Gastrocnemius medialis (tissue), 4 donors: ENCODE results near the gene NRXN2. TPM values are rescaled to one million over a fixed set of nuclear protein-coding genes. Genes with fewer than 3 reads are reported as not detected.
A peak's percentile ranks its signal among the peaks of the same experiment; 100 is the strongest.

ENCODE experiments used
- ATAC-seq, 2 donors: fragments of 150-250 bp; one replicate each; pipeline ENCODE4 v1.9.1; 2016
- DNase-seq, 2 donors: peaks; one replicate each; pipeline ENCODE4 v3.0.0-alpha.2; 2019
- H3K27ac ChIP-seq, 4 donors: fragments of 200-600 bp; sonication (generic); 1 replicate in 1 of 4; 2 replicates in 3 of 4; pipeline ENCODE4 v1.5.1; 2016 to 2018; ENCODE audit warnings: mild to moderate bottlenecking in 2 of 4, moderate library complexity in 1 of 4
- H3K27me3 ChIP-seq, 3 donors: fragments of 200-600 bp; sonication (generic) in 2 of 3; 1 replicate in 1 of 3; 2 replicates in 2 of 3; pipeline versions ENCODE4 v1.5.1 to v1.6.0; 2016 to 2019; ENCODE audit warnings: mild to moderate bottlenecking in 1 of 3, moderate library complexity in 1 of 3
- H3K36me3 ChIP-seq, 2 donors: fragments of 200-600 bp; sonication (generic) in 1 of 2; one replicate each; pipeline ENCODE4 v1.5.1; 2017 to 2018
- H3K4me1 ChIP-seq, 2 donors: fragments of 200-600 bp; sonication (generic) in 1 of 2; one replicate each; pipeline ENCODE4 v1.5.1; 2016 to 2017; ENCODE audit warnings: mild to moderate bottlenecking in 2 of 2
- H3K4me3 ChIP-seq, 4 donors: fragments of 200-600 bp; sonication (generic) in 3 of 4; 1 replicate in 1 of 4; 2 replicates in 3 of 4; pipeline ENCODE4 v1.5.1; 2016 to 2019; ENCODE audit warnings: mild to moderate bottlenecking in 2 of 4
- H3K9me3 ChIP-seq, 3 donors: fragments of 200-600 bp; sonication (generic) in 2 of 3; 1 replicate in 1 of 3; 2 replicates in 2 of 3; pipeline ENCODE4 v1.5.1; 2016 to 2019
- POLR2A ChIP-seq, 2 donors: fragments of 450-650 bp; IDR thresholded peaks; one replicate each; pipeline ENCODE4 v1.6.1; 2017; ENCODE audit warnings: antibody characterized with exemption in 2 of 2, mild to moderate bottlenecking in 2 of 2, moderate library complexity in 2 of 2
- in situ Hi-C, 4 donors: fragments of 200-750 bp; cut with MboI; loops; one replicate each; pipeline versions ENCODE4 v1.15.0 to v1.8.0; 2017; ENCODE audit warnings: low sequenced_read_pairs in 4 of 4
- intact Hi-C: fragments of 100-400 bp; cut with DNase I; formaldehyde crosslinking; loops from one replicate; pipeline ENCODE4 v1.15.1; 2023; ENCODE audit warnings: low total_unique reads
- total RNA-seq, 4 donors: library from RNA; depleted of rRNA; stranded (reverse); fragments of >200 nt; gene quantifications; one replicate each; pipeline versions ENCODE4 v1.1.0 to v1.2.3, GENCODE V29; 2016
- TF ChIP-seq, protein P1 (sequence below), 5 experiments: fragments of 450-650 bp in 3 of 5; fragments of 200-600 bp in 2 of 5; sonication (generic) in 2 of 5; IDR thresholded peaks in 4 of 5; conservative IDR thresholded peaks in 1 of 5; 1 replicate in 4 of 5; 2 replicates in 1 of 5; pipeline ENCODE4 v1.5.1; 2016 to 2019; ENCODE audit warnings: antibody characterized with exemption in 5 of 5, mild to moderate bottlenecking in 3 of 5, moderate library complexity in 3 of 5

NRXN2 gene
- total RNA-seq, 4 donors from 2014 or later: 0.15 to 6.2 (median 1.8) TPM

DNA sequence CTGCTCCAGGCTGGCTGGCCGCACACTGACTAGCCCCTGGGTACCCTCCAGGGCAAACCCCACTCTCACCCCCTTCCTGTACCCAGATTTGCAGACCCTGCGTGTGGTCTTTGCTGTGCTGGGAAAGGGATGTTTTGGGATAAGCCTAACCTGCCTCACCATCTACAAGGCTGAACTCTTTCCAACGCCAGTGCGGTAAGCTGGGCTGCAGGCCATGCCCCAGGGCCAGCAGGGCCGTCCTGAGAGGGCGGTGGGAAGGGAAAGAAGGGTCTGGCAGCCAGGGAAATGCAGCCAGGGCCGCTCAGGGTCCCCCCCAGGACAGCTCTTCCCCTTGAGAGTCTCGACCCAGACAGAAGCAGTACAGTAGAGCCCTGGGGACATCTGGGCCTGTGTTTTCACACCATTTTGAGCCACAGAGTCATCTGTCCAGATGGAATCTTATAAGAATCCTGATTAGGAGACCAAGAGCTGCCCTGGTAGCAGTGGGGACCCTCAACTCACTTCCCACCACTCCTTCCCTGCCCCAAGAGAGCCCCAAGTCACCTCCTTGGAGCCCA, 154.3 kb downstream of the NRXN2 start:
- H3K36me3 ChIP-seq: no peaks in the 10 kb centered on the region
- ATAC-seq (no peak), DNase-seq (no peak)
- H3K4me1 ChIP-seq: no peaks in the 10 kb centered on the region
- no peak overlapping the region for H3K27ac ChIP-seq
- intact Hi-C loops: no loop called here
- TF ChIP-seq POLR2A (IDR thresholded peaks at IDR 0.05): no peak
- TF ChIP-seq, protein P1, sequence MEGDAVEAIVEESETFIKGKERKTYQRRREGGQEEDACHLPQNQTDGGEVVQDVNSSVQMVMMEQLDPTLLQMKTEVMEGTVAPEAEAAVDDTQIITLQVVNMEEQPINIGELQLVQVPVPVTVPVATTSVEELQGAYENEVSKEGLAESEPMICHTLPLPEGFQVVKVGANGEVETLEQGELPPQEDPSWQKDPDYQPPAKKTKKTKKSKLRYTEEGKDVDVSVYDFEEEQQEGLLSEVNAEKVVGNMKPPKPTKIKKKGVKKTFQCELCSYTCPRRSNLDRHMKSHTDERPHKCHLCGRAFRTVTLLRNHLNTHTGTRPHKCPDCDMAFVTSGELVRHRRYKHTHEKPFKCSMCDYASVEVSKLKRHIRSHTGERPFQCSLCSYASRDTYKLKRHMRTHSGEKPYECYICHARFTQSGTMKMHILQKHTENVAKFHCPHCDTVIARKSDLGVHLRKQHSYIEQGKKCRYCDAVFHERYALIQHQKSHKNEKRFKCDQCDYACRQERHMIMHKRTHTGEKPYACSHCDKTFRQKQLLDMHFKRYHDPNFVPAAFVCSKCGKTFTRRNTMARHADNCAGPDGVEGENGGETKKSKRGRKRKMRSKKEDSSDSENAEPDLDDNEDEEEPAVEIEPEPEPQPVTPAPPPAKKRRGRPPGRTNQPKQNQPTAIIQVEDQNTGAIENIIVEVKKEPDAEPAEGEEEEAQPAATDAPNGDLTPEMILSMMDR (IDR thresholded peaks at IDR 0.05 in 4 of 5, conservative IDR thresholded peaks at IDR 0.05 in 1 of 5): no peak
- no peaks in the 10 kb centered on the region for H3K27me3 ChIP-seq
- no peak overlapping the region for H3K4me3 ChIP-seq
- in situ Hi-C loops: no loop called here
- no peaks in the 10 kb centered on the region for H3K9me3 ChIP-seq

DNA sequence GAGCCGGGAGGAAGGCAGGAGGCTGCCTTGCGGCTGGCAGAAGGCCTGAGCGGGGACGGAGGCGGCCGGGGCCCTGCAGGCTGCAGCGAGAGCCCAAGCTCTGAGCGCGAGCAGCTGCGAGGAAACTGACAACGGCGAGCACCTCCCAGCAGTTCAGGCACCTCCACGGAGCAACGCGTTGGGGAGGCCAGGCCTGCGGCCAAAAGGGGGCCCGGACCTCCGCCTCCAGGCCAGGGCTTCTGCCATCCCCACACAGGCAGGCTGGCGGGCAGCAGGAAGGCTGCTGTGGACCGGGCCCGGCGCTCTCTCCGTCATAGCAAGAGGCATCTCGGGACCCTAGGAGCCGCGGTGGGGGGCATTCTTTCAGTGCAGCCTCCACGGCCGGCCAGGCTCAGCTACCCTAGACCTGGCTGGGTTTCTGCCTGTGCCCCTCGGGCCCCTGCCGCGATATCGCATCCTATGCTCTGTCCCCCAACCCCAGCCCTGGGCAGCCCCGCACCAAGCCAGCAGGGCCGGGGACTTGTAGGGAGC, 154.9 kb downstream of the NRXN2 start:
- in situ Hi-C loops: no loop called here
- Histone ChIP-seq H3K4me1 (no peaks in the 10 kb centered on the region), H3K4me3 (no peak overlapping the region), H3K27ac (no peak overlapping the region), H3K9me3 (no peaks in the 10 kb centered on the region), H3K27me3 (no peaks in the 10 kb centered on the region), H3K36me3 (no peaks in the 10 kb centered on the region)
- ATAC-seq (no peak), DNase-seq (no peak)
- intact Hi-C loops: no loop called here
- TF ChIP-seq, protein P1 (IDR thresholded peaks at IDR 0.05 in 4 of 5, conservative IDR thresholded peaks at IDR 0.05 in 1 of 5): no peak
- TF ChIP-seq POLR2A (IDR thresholded peaks at IDR 0.05): no peak

DNA sequence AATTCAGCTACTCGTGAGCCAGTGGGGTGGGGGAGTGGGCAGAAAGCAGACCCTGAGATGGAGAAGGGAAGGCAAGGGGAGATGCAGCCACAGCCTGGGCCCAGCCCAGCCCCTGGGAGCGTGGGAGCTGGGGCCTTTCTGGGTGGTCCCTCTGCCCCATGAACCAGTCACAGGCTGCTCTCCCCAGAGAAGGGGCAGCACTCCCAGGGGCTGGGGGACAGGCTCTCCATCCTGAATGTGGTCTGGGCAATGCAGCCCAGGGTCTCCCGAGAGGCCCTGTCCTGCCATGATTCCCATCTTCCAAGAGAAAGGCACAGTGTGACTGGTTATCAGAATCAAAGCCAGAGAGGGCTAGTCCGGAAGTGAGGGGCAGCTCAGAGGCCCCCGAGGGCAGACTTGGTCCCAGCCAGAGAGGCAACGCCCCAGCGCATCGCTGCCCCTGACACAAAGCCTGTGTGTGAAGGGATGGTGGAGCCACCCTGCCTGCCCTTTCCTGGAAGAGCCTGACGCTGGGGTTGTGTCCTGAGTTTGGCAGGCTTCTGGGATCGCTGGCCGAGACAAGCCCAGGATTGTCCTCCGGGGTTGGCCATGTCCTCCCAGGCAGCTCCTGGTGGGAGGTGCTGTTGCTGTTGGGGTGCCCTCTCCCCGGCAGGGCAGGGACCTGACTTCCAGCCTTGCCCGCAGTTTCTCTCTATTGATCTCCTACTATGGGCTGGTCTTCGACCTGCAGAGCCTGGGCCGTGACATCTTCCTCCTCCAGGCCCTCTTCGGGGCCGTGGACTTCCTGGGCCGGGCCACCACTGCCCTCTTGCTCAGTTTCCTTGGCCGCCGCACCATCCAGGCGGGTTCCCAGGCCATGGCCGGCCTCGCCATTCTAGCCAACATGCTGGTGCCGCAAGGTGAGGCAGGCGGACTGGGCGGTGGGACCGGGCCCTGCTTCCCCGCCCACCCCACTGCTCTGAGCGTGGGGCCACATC, 155.8 kb downstream of the NRXN2 start:
- H3K4me3 ChIP-seq: no peak overlapping the region
- H3K27ac ChIP-seq: no peak overlapping the region

DNA sequence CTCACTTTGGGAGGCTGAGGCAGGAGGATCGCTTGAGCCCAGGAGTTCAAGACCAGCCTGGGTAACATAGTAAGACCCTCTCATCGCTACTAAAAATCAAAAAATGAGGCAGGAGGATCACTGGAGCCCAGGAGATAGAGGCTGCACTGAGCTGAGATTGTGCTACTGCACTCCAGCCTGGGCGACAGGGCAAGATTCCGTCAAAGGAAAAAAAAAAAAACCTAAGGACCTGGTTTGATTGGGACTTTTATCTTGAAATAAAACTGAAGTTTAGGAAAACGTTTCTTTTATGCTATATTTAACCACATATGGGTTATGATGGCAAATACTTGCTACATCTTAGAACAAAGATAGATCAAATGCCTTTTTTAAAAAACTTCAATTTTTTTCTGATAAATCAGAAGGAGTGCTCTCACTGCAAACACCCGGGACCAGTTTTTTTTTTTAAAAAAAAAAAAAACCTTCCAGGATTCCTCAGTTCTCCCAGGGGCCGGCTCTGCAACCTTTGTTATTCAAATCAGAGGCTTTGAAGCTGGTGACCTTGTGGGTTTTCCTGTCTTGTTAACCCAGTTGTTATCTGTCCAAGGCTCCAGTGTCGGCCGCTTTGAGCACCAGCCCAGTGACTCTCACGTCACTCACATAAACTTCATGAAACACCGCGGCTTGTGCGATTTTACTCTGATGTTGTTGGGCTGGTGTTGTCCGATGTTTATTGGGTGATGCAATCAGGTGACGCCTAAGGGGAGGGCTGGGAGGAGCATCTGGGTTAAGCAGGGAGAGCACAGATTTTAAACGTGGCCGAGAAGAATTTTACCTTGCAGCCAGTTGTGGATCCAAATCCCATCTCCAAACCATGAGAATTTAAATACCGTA, 156.7 kb downstream of the NRXN2 start:
- peak; percentile 46 to 76 for ATAC-seq
- no peak overlapping the region for H3K4me3 ChIP-seq
- H3K36me3 ChIP-seq: no peaks in the 10 kb centered on the region
- intact Hi-C loops: no loop called here
- no peak for DNase-seq
- H3K4me1 ChIP-seq: no peaks in the 10 kb centered on the region
- no peaks in the 10 kb centered on the region for H3K9me3 ChIP-seq
- in situ Hi-C loops: no loop called here
- no peak overlapping the region for H3K27ac ChIP-seq
- TF ChIP-seq POLR2A (IDR thresholded peaks at IDR 0.05): no peak
- TF ChIP-seq, protein P1 (IDR thresholded peaks at IDR 0.05 in 4 of 5, conservative IDR thresholded peaks at IDR 0.05 in 1 of 5): no peak
- H3K27me3 ChIP-seq: no peaks in the 10 kb centered on the region

More for the DNA sequence above, 155.8 kb downstream of the NRXN2 start:
- no peaks in the 10 kb centered on the region for H3K27me3 ChIP-seq
- ATAC-seq (no peak), DNase-seq (no peak)
- H3K36me3 ChIP-seq: no peaks in the 10 kb centered on the region
- H3K4me1 ChIP-seq: no peaks in the 10 kb centered on the region
- no peak for TF ChIP-seq POLR2A (IDR thresholded peaks at IDR 0.05)
- TF ChIP-seq, protein P1 (IDR thresholded peaks at IDR 0.05 in 4 of 5, conservative IDR thresholded peaks at IDR 0.05 in 1 of 5): no peak
- intact Hi-C loops: no loop called here
- in situ Hi-C loops: no loop called here
- H3K9me3 ChIP-seq: no peaks in the 10 kb centered on the region
